Endothelial cell of hepatic sinusoid (primary cell): ENCODE results near the gene NLRC5.

Experiments used
- in situ Hi-C: cut with HindIII; loops from 2 replicates; pipeline ENCODE4 v1.10.0; 2017; ENCODE audit warnings: low sequenced_read_pairs

Gene NLRC5

DNA sequence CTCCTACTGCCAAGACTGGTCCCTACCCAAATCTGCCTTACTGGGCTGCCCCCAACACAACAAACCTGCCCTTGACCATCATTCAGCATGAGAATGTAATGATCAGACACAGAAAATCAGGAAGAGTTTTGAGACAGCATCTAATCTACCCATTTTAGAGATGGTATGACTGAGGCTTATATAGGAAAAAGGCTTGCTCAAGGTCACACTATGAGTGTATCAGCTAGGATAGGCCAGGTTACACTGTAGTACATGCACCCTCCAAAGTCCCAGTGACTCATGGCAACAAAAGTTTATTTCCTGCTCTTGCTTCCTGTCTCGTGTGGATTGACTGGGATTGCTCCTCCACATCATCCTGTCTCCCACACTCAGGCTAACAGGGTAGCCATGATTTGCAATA lies 27.9 kb downstream of the NLRC5 start:
- in situ Hi-C loops: no loop called here

- in situ Hi-C loops: no loop called here
These were observed 30.4 kb downstream of the NLRC5 start for GRCh38 chr16:57019746-57020145.

DNA sequence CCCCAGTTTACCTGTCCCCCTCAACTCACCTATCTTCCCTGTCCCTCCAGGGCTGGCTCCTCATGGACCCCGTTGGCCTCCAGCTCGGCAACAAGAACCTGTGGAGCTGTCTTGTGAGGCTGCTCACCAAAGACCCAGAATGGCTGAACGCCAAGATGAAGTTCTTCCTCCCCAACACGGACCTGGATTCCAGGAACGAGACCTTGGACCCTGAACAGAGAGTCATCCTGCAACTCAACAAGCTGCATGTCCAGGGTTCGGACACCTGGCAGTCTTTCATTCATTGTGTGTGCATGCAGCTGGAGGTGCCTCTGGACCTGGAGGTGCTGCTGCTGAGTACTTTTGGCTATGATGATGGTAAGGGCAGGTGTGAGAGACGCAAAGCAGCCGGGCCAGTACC lies 31.3 kb downstream of the NLRC5 start:
- in situ Hi-C loops: no loop called here

- in situ Hi-C loops: no loop called here
These were observed 32.4 kb downstream of the NLRC5 start for GRCh38 chr16:57021757-57022156.

GRCh38 chr16:57022445-57022844 lies 33.1 kb downstream of the NLRC5 start:
- in situ Hi-C loops: no loop called here

DNA sequence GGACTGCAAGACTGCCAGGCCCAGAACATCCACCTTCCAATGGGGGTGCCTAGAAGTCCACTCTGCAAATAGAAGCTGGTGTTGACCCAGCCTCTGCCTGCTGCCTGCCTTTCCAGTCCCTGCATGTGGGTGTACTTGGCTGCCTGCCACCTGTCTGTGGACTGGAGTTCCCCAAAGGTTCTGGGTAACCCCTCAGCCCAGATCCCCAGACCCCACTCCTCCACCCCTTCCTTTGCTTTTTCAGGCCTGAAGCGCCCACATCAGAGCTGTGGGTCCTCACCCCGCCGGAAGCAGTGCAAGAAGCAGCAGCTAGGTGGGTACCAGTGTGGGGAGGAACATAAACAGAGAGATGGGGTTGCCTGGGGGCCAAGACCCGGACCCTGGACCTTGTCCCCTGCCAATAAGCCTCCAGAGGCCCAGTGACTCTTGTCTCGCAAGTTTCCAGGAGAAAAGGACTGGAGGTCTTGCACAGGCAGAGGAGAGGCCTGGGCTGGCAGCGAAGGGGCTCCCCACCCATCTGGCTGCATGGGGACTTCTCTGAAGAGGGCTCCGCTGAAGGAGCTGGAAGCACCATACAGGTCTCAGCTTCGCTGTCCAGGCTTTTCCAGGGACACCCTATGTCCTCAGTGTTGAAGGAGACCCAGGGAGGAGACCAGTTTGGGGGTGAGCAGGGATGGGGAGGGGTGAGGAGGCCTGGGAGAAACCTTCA lies 34.3 kb downstream of the NLRC5 start:
- in situ Hi-C loops: no loop called here

- in situ Hi-C loops: loop anchor here (5.0 kb wide), 1 partner anchor 73 kb away; no protein-coding TSS in a partner anchor
These were observed 35.7 kb downstream of the NLRC5 start for GRCh38 chr16:57024894-57025680.

- in situ Hi-C loops: loop anchor here (5.0 kb wide), 1 partner anchor 74 kb away; no protein-coding TSS in a partner anchor
These were observed 36.8 kb downstream of the NLRC5 start for GRCh38 chr16:57025941-57026777.

DNA sequence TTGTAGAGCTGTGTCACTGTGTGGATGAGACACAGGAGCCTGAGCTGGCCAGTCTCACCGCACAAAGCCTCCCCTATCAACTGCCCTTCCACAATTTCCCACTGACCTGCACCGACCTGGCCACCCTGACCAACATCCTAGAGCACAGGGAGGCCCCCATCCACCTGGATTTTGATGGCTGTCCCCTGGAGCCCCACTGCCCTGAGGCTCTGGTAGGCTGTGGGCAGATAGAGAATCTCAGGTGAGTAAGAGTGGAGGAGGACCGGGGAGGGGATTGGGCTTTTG lies 37.4 kb downstream of the NLRC5 start:
- in situ Hi-C loops: loop anchor here (5.0 kb wide), 1 partner anchor 74 kb away; no protein-coding TSS in a partner anchor

DNA sequence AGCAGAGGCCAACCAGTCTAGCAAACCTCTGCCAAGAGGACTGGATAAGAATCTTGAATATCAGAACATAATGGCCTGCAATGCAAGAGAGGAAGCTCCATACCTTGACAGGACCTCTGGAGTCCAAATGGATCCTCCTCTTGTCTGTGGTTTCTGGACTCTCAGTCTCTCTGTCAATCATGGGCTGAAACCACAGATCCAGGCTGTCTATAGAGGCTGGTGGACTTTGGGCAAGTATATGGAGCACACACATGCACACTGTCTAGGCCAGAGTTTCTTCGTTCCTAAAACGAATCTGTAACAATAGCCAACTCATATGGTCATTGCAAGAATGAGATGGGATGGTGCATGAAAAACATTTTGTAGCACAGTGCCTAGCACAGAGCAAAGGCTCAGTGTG lies 37.7 kb downstream of the NLRC5 start:
- in situ Hi-C loops: loop anchor here (5.0 kb wide), 1 partner anchor 75 kb away; no protein-coding TSS in a partner anchor

GRCh38 chr16:57028086-57028485 lies 38.7 kb downstream of the NLRC5 start:
- in situ Hi-C loops: loop anchor here (5.0 kb wide), 1 partner anchor 76 kb away; no protein-coding TSS in a partner anchor

DNA sequence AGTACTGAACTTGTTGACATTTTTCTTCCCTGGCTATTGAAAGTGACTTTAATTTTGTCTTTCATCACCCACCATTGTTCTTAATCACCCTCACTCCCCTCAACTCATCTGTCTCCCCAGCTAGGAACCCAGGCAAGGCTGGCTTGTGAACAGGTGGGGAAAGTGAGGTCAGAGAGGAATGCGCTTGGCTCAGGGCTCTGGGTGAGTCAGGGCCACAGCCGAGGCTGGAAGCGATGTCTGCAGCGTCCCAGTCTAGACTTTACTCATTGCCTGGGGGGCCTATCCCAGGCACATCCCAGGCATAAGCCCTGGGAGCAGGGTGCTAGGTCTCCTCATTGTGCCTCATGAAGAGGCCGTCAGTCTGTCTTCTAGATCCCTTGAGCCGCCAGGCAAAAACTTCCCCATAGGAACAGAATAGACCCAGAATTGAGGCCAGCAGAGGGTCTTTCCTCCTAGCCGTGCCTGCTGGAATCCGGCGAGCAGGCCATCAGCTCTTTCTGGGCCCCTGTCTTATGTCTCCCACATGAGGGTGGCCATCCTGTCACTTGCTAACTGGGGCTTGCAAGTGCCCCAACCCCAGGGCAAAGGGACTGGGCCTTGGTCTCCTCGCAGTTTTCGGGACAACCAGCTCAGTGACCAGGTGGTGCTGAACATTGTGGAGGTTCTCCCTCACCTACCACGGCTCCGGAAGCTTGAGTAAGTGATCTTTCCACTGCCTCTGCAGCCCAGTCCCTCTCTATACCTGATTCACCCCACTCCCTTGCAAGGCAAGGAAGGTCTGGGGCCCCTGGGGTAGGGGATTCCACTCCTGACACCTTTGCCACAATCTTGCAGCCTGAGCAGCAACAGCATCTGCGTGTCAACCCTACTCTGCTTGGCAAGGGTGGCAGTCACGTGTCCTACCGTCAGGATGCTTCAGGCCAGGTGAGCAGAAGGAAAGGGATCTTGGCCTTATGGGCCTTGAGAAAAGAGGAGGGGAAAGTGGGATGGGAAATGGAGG lies 40.1 kb downstream of the NLRC5 start:
- in situ Hi-C loops: loop anchor here (5.0 kb wide), 1 partner anchor 77 kb away; no protein-coding TSS in a partner anchor

DNA sequence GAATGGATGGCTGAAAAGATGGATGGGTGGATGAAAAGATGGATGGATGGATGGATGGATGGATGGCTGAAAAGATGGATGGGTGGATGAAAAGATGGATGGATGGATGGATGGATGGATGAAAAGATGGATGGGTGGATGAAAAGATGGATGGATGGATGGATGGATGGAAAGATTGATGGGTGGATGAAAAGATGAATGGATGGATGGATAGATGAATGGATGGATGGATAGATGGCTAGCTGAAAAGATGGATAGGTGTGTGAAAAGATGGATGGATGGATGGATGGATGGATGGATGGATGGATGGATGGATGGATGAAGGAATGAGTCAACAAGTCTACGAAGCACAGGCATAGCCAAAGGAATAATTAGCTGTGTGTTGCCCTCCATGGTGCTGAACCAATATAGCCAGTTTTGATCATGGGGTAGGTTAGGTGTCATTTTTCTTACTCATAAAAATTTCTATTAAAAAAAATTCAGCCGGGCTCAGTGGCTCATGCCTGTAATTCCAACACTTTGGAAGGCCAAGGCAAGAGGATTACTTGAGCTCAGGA lies 41.1 kb downstream of the NLRC5 start:
- in situ Hi-C loops: no loop called here

- in situ Hi-C loops: no loop called here
These were observed 41.8 kb downstream of the NLRC5 start for GRCh38 chr16:57031156-57031555.

DNA sequence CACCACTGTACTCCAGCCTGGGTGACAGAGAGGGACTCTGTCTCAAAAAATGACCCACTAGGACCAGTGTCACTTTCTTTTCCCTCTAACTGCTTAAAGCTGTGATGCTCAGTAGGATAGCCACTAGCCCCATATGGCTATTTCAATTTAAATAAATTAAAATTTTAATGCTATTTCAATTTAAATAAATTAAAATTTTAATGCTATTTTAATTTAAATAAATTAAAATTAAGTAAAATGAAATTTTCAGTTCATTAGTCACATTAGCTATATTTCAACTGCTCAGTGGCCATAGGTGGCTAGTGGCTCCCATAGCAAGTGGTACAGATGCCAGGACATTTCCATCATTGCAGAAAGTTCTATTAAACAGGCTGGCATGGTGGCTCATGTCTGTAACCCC lies 43.0 kb downstream of the NLRC5 start:
- in situ Hi-C loops: no loop called here

- in situ Hi-C loops: no loop called here
These were observed 43.6 kb downstream of the NLRC5 start for GRCh38 chr16:57032931-57033330.

DNA sequence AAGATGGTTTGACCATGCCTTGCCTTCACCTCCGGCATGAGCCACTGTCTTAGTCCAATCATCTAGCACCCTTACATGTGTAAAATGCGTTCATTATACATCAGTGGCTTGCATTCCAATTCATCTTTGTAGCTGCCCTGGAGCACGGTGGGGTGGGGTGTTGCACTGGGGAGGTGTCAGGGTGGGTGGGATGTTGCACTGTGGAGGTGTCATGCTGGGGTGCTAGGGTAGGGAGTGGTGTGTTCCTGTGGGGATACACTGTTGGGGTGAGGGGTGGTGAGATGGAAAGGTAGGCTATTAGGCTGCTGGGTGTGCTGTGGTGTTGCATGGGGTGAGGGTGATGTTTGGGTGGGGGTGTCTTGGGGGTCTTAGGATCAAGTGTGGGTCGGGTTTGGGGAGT lies 47.0 kb downstream of the NLRC5 start:
- in situ Hi-C loops: no loop called here

DNA sequence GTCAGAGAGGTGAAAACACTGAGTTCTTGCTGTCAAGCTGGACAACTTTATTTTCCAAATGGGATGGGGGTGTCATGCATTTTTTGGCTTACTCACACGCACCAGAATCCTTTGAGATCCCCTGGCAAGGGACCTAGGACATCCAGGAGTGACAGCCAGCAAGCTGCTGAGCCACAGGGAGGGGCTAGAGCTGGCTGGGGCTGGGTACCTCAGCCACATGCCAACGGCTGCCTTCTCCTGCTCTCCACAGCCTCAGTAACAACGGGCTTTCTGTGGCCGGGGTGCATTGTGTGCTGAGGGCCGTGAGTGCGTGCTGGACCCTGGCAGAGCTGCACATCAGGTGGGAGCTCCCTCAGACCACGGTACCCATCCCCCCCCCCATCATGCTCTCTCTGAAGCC lies 47.6 kb downstream of the NLRC5 start:
- in situ Hi-C loops: no loop called here

DNA sequence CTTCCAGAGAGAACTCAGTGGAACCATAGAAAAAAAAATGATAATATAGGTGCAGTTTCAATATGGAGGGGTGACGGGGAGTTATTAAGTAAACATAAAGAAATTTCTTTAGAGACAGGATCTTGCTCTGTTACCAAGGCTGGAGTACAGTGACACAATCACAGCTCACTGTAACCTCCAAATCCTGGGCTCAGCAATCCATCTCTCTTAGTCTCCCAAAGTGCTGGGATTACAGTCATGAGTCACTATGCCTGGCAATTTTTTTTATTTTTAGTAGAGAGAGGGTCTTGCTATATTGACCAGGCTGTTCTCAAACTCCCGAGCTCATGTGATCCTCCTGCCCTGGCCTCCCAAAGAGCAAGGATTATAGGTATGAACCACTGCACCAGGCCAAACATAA lies 48.8 kb downstream of the NLRC5 start:
- in situ Hi-C loops: no loop called here
